Nephron progenitor cell (in vitro differentiated cells): ENCODE data around the gene PTPRC.

Source experiments
- DNase-seq: peaks from one replicate; pipeline ENCODE4 v3.0.0; 2021
- H3K27ac Mint-ChIP-seq: 2 replicates; pipeline ENCODE4 v1.8.0; 2021; ENCODE audit warnings: mild to moderate bottlenecking, moderate library complexity, mixed read lengths
- H3K27me3 Mint-ChIP-seq: 2 replicates; pipeline ENCODE4 v1.8.0; 2021; ENCODE audit warnings: mild to moderate bottlenecking, low read depth, mixed read lengths; ENCODE audit not compliant: poor library complexity
- H3K36me3 Mint-ChIP-seq: 2 replicates; pipeline ENCODE4 v1.8.0; 2021; ENCODE audit warnings: low read depth, mixed read lengths
- H3K4me1 Mint-ChIP-seq: 2 replicates; pipeline ENCODE4 v1.8.0; 2021; ENCODE audit warnings: mixed read lengths
- H3K4me3 Mint-ChIP-seq: 2 replicates; pipeline ENCODE4 v1.8.0; 2021; ENCODE audit warnings: mild to moderate bottlenecking, moderate library complexity, mixed read lengths
- H3K9me3 Mint-ChIP-seq: 2 replicates; pipeline ENCODE4 v1.8.0; 2021; ENCODE audit warnings: mild to moderate bottlenecking, moderate library complexity, mixed read lengths
- CTCF ChIP-seq: fragments of 200-600 bp; sonication (generic); IDR thresholded peaks from 2 replicates; pipeline ENCODE4 v1.5.0; 2021; ENCODE audit warnings: antibody characterized with exemption

Gene PTPRC

GRCh38 chr1:198686069-198686728 is 47.4 kb downstream of the PTPRC start:
- Mint-ChIP-seq H3K36me3 (no peaks in the 10 kb centered on the region), H3K27ac (no peak overlapping the region), H3K4me3 (no peak overlapping the region), H3K9me3 (no peaks in the 10 kb centered on the region), H3K27me3 (peaks cover 2% of the 10 kb centered on the region), H3K4me1 (peaks cover 34% of the 10 kb centered on the region)
- no peak for DNase-seq
- TF ChIP-seq CTCF, result no peak

- TF ChIP-seq CTCF, result no peak
- no peak overlapping the region for H3K27ac Mint-ChIP-seq
- no peak for DNase-seq
- H3K9me3 Mint-ChIP-seq, result no peaks in the 10 kb centered on the region
- peaks cover 2% of the 10 kb centered on the region for H3K27me3 Mint-ChIP-seq
- no peaks in the 10 kb centered on the region for H3K36me3 Mint-ChIP-seq
- peaks cover 22% of the 10 kb centered on the region for H3K4me1 Mint-ChIP-seq
- no peak overlapping the region for H3K4me3 Mint-ChIP-seq
Observed at GRCh38 chr1:198687429-198687828, 48.6 kb downstream of the PTPRC start.

- no peaks in the 10 kb centered on the region for H3K9me3 Mint-ChIP-seq
- H3K27ac Mint-ChIP-seq, result no peak overlapping the region
- H3K36me3 Mint-ChIP-seq, result no peaks in the 10 kb centered on the region
- no peak for DNase-seq
- no peak for TF ChIP-seq CTCF
- peaks cover 2% of the 10 kb centered on the region for H3K27me3 Mint-ChIP-seq
- no peaks in the 10 kb centered on the region for H3K4me1 Mint-ChIP-seq
- H3K4me3 Mint-ChIP-seq, result no peak overlapping the region
Observed at GRCh38 chr1:198691063-198691462, 52.2 kb downstream of the PTPRC start.

GRCh38 chr1:198693321-198693720 is 54.5 kb downstream of the PTPRC start:
- no peaks in the 10 kb centered on the region for H3K36me3 Mint-ChIP-seq
- H3K4me3 Mint-ChIP-seq, result no peak overlapping the region
- H3K9me3 Mint-ChIP-seq, result no peaks in the 10 kb centered on the region
- no peaks in the 10 kb centered on the region for H3K4me1 Mint-ChIP-seq
- DNase-seq, result no peak
- no peak overlapping the region for H3K27ac Mint-ChIP-seq
- TF ChIP-seq CTCF, result no peak
- H3K27me3 Mint-ChIP-seq, result peaks cover 8% of the 10 kb centered on the region

GRCh38 chr1:198694542-198694941 is 55.7 kb downstream of the PTPRC start:
- no peak overlapping the region for H3K4me3 Mint-ChIP-seq
- H3K27me3 Mint-ChIP-seq, result peaks cover 7% of the 10 kb centered on the region
- TF ChIP-seq CTCF, result no peak
- DNase-seq, result no peak
- H3K36me3 Mint-ChIP-seq, result no peaks in the 10 kb centered on the region
- H3K9me3 Mint-ChIP-seq, result no peaks in the 10 kb centered on the region
- no peak overlapping the region for H3K27ac Mint-ChIP-seq
- H3K4me1 Mint-ChIP-seq, result peaks cover 4% of the 10 kb centered on the region

DNA sequence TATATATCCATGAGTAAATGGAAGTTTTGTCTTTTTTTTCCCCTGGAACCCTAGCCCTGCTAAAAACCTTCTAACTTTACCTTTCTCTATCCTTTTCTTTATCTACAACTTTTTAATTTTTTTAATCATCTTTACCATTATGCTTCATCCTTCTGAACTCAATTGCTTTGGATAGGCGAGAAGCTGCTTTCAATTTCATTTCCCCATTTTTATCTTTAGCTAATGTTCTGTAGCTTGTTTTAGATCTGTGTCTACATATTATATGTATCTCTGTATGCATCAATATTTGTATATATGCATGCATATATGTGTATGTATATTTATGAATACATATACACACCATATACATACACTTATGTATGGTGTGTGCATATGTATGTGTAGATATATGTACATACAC is 57.4 kb downstream of the PTPRC start:
- Mint-ChIP-seq H3K36me3 (no peaks in the 10 kb centered on the region), H3K27me3 (peaks cover 19% of the 10 kb centered on the region), H3K4me1 (peaks cover 20% of the 10 kb centered on the region), H3K9me3 (no peaks in the 10 kb centered on the region), H3K27ac (no peak overlapping the region), H3K4me3 (no peak overlapping the region)
- TF ChIP-seq CTCF, result no peak
- DNase-seq, result no peak
